HG03108 (cell line): ENCODE measurements around the gene ASMTL.
"Not testable (repeated sequence)": the region's sequence is repeated elsewhere in the genome, so short reads cannot be mapped to it uniquely, and the experiment has no call there.

Experiments
- ATAC-seq: cut with Tn5 transposase; IDR thresholded peaks from one replicate; pipeline ENCODE4 v1.9.1; 2021; ENCODE audit warnings: moderate library complexity; ENCODE audit not compliant: unreplicated experiment

ASMTL gene

DNA sequence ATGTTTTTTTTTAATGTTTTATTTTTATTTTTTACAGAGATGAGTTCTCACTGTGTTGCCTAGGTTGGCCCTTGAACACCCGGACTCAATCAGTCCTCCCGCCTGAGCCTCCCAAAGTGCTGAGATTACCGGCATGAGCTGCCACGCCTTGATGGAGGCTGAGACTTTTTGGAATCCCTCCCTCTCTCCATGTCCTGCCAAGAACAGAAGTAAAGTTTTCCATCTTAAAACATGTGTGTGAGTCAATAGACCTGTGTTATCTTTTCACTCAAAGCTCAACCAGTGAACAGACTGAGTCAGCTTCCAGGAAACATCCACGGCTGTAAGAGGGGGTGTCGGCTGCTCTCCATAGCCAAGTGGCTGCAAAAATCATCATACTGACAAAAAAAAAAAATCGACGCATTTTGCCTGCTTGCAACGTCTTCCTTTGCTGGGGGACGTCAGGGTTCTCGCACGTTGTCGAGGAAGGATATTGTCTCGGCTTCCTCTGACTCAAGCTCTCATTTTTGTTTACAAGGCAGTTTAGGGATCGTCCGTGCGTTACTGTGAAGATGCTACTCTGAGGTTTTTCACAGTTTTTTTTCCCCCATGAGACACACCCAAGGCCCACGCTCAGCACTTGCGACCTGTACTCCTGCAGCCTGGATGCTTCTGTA lies 10.0 kb upstream of the ASMTL start:
- ATAC-seq: no peak

DNA sequence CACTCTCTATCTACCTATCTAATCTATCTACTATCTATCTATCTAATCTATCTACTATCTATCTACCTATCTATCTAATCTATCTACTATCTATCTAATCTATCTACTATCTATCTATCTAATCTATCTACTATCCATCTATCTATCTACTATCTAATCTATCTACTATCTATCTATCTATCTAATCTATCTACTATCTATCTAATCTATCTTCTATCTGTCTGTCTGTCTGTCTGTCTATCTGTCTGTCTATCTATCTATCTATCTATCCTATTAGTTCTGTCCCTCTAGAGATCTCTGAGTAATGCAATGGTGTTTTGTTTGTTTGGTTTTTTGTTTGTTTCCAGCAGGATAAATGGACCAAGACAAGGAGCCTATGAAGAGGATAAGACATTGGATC lies 9.4 kb upstream of the ASMTL start:
- no peak for ATAC-seq

DNA sequence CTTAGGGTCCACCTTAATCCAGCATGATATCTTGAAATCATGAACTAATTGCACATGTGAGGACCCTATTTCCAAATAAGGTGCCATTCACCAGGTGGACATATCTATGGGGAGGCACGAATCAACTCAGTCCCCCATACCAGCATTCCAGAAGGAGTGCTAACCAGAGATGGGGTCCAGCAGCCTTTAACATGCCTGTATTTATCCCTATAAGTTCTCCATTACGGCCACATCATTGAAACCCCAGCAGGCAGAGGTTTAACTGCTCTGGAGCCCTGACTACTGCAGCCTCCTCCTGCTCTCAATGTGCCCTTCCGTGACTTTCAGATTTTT lies 3.2 kb upstream of the ASMTL start:
- ATAC-seq: no peak

DNA sequence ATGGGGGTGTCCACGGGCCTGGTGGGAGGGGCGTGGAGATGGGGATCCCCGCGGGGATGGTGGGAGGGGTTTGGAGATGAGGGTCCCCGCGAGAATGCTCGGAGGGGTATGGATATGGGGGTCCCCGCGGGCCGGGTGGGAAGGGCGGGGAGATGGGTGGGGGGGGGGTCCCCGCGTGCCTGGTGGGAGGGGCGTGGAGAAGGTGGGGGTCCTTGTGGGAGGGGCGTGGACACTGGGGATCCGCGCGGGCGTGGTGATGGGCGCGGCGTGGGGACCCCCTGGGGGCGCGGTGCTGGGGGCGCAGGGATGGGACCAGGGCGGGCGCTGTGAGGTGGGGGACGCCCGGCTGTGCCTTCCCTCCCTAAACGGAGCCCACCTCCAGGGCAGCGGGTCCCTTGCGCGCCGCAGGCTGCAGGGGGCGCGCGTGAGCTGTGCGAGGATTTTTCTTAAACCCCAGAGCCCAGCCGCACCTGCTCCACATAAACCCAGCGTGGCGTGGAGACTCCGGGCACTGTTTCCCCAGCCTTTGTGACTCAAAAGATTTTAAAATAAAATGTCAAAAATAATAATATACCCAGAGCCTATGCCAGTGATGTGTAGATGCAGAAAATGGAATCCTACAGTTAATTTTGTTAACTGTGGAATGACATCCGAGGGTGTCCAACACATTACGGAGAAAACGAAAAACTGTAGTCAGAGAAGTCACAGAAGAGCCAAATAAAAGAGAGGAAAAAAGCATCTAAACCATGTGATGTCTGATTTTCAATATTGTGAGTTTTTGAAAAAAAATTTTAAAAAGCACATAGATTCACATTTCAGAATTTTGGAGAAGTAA lies 1.5 kb upstream of the ASMTL start:
- peak; percentile 41 for ATAC-seq

DNA sequence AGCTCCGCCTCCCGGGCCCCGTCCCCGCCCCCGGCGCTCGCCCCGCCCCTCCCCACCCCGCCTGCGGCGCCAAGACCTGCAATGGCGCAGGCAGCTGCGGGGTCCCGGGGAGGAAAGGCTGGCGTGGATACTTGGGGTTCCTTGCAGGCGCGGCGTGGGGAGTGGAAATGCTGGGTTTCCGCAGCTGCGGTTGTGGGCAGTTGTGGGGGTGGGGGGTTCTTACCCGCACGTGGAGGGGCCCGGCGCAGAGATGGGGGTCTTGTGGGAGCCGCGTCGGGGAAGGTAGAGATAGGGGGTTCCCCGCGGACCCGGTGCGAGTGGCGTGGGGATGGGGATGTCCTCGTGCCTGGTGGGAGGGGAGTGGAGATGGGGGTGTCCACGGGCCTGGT lies 680 bp upstream of the ASMTL start:
- no peak for ATAC-seq

DNA sequence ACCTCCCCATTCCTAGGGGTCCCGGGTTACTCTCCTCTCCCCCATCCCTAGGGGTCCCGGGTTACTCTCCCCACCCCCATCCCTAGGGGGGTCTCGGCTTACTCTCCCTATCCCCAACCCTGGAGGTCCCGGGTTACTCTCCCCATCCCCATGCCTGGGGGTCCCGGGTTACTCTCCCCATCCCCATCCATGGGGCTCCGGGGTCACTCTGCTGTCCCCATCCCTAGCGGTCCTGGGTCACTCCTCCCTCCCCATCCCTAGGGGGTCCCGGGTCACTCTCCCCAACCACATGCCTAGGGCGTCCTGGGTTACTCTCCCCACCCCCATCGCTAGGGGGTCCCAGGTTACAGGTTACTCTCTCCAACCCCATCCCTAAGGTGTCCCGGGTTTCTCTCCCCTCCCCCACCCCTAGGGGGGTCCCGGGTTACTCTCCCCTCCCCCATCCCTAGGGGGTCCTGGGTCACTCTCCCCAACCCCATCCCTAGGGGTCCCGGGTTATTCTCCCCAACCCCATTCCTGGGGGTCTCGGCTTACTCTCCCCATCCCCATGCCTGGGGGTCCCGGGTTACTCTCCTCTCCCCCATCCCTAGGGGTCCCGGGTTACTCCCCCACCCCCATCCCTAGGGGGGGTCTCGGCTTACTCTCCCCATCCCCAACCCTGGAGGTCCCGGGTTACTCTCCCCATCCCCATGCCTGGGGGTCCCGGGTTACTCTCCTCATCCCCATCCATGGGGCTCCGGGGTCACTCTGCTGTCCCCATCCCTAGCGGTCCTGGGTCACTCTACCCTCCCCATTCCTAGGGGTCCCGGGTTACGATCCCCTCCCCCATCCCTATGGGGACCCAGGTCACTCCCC lies 821 bp downstream of the ASMTL start:
- no peak for ATAC-seq

DNA sequence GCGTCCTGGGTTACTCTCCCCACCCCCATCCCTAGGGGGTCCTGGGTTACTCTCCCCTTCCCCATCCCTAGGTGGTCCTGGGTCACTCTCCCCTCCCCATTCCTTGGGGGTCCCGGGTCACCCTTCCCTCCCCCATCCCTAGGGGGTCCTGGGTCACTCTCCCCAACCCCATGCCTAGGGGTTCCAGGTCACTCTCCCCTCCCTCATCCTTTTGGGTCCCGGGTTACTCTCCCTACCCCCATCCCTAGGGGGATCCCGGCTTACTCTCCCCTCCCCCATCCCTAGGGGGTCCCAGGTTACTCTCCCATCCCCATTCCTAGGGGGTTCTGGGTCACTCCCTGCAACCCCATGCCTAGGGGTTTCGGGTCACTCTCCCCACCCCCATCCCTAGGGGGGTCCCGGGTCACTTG lies 1.5 kb downstream of the ASMTL start:
- ATAC-seq: no peak

DNA sequence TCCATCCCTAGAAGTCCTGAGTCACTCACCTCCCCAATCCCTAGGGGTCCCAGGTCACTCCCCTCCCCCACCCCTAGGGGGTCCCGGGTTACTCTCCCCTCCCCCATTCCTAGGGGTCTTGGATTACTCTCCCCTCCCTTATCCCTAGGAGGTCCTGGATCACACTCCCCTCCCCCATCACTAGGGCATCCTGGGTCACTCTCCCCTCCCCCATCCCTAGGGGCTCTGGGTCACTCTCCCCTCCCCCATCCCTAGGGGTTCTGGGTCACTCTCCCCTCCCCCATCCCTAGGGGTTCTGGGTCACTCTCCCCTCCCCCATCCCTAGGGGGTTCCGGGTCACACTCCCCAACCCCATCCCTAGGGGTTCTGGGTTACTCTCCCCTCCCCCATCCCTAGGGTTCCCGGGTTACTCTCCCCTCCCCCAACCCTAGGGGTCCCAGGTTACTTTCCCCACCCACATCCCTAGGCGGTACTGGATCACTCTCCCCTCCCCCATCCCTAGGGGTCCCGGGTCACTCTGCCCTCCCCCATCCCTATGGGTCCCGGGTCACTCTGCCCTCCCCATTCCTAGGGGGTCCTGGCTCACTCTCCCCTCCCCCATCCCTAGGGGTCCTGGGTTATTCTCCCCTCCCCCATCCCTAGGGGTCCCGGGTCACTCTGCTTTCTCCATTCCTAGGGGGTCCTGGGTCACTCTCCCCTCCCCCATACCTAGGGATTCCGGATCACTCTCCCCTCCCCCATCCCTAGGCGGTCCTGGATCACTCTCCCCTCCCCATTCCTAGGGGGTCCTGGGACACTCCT lies 2.1 kb downstream of the ASMTL start:
- no peak for ATAC-seq

DNA sequence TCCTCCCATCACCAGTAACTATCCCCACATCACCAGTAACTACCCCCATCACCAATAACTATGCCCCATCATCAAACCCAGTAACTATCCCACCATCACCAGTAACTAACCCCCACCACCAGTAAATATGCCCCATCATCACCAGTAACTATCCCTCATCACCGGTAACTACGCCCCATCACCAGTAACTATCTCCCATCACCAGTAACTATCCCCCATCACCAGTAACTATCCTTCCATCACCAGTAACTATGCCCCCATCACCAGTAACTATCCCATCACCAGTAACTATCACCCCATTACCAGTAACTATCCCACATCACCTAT lies 2.9 kb downstream of the ASMTL start:
- ATAC-seq: no peak

DNA sequence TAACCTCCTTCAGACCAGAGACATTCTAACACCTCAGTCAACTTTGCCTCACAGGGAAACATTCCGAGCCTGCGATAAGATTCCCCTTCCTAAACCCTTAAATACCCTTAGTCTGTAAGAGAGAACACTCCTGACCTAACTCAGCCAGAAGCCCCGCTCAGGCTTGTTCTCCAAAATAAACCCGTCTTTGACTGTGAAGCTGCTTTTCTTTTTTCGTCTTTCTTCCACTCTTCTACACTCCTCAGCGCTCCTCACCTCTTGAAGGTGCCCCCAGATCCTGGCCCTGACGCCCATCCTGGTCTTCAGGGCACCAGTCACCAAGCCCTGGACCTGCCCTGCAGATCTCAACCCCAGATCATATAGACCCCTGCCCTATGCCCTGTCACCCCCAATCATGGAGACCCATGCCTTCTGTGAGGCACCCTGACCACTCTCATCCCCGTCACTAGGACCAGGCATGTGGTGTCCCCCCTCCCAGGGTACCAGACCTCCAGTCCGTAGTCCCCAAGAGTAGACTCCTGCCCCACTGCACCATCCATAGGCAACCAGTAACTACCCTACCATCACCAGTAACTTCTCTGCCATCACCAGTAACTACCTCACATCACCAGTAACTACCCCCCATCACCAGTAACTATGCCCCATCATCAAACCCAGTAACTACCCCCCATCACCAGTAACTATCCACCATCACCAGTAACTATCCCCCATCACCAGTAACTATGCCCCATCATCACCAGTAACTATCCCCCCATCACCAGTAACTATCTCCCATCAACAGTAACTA lies 3.5 kb downstream of the ASMTL start:
- ATAC-seq: no peak

DNA sequence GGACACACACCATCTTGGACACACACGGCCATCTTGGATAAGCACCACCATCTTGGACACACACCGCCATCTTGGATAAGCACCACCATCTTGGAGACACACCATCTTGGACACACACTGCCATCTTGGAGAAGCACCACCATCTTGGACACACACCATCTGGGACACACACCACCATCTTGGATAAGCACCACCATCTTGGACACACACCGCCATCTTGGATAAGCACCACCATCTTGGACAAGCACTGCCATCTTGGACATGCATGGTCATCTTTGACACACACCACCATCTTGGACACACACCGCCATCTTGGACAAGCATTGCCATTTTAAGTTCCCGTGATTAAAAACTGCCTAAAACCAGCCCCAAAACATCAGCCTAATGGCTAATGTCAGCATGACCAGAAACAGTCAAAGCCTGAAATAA lies 4.1 kb downstream of the ASMTL start:
- ATAC-seq: not testable (repeated sequence)

DNA sequence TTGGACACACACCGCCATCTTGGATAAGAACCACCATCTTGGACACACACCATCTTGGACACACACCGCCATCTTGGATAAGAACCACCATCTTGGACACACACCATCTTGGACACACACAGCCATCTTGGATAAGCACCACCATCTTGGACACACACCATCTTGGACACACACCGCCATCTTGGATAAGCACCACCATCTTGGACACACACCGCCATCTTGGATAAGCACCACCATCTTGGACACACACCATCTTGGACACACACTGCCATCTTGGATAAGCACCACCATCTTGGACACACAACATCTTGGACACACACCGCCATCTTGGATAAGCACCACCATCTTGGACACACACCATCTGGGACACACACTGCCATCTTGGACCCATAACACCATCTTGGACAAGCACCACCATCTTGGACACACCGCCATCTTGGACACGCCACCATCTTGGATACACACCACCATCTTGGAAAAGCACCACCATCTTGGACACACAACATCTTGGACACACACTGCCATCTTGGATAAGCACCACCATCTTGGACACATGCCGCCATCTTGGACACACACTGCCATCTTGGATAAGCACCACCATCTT lies 4.6 kb downstream of the ASMTL start:
- not testable (repeated sequence) for ATAC-seq

DNA sequence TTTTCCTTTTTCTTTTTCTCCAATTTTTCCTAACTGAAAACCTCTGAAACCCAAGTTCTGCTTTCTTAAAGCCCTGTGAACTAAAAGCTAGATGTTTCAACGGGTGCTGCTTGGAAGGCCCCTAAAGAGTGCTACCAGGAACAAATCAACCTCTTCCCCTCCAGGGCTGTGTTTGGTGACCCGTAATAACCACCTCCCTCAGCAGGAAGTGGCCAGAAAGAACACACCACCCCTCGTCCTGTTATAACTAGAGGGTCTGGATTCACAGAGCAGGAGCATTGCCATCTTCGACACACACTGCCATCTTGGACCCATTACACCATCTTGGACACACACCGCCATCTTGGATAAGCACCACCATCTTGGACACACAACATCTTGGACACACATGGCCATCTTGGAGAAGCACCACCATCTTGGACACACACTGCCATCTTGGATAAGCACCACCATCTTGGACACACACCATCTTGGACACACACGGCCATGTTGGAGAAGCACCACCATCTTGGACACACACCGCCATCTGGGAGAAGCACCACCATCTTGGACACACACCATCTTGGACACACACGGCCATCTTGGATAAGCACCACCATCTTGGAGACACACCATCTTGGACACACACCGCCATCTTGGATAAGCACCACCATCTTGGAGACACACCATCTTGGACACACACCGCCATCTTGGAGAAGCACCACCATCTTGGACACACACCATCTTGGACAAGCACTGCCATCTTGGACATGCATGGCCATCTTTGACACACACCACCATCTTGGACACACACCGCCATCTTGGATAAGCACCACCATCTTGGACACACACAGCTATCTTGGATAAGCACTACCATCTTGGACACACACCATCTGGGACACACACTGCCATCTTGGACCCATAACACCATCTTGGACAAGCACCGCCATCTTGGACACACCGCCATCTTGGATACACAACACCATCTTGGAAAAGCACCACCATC lies 5.4 kb downstream of the ASMTL start:
- peak; percentile 43 for ATAC-seq

DNA sequence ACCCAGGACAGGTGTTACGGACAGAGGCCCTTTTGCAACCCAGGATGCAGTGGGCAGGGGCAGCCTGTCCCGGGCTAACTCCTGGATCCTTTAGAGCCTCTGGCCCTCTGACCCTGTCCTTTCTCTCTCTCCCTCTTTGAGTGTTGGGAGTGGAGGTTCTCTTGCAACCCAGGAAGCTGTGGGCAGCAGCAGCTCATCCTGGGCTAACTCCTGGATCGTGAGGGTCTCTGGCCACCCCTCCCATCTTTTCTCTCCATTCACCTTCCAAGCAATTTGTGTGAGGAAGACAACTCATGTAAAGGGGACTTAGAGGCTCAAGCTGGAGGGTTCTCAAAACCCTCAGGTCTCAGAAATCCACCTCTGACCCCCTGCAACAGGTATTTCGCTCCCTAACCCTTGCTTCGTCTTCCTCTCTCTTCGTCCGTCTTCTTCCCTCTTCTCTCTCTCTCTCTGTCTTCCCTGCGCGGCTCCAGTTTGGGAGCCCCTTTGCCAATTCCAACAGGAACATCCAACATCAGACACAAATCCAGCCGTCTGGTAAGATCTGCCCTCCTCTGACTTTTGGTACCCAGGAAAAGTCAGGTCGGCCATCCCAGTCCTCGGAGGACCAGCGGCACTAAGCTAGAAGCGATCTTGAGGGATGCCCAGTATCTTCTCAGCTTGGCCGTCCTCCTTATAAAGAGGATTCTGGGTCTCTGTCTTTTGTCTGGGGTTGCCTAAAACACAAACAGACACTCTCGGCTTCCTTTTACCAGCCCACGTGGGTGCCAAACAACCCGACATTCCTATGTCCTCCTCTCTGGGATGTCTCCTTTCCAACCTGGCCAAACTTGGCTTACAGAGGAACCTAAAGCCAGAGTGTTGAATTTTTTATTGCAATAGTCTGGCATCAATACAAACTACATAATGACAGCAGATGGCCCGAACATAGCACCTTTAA lies 7.9 kb downstream of the ASMTL start:
- no peak for ATAC-seq

DNA sequence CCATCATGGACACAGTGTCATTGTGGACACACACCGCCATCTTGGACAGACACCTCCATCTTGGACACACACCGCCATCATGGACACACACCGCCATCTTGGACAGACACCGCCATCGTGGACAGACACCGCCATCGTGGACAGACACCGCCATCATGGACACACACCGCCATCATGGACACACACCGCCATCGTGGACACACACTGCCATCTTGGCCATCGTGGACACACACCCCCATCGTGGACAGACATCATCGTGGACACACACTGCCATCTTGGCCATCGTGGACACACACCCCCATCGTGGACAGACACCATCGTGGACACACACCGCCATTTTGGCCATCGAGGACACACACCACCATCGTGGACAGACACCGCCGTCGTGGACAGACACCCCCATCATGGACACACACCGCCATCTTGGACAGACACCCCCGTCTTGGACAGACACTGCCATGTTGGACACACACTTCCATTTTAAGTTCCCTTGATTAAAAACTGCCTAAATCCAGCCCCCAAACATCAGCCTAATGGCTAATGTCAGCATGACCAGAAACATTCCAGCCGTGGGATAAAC lies 9.1 kb downstream of the ASMTL start:
- ATAC-seq: no peak

DNA sequence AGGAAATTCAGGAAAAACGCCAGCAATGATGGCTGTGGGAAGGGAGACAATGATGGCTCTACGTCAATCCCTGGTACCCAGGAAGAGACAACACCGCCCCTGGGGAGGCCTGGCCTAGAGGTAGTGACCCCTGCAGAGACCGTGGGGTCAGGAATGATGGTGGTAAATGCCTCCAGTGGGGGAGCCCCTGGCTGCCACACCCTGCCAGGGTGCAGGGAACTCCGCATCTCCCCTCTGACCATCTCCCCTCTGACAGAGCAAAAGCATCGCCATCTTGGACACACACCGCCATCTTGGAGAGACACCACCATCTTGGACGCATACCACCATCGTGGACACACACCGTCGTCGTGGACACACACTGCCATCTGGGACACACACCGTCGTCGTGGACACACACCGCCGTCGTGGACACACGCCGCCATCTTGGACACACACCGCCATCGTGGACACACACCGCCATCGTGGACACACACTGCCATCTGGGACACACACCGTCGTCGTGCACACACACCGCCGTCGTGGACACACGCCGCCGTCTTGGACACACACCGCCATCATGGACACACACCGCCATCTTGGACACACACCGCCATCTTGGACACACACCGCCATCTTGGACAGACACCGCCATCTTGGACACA lies 9.9 kb downstream of the ASMTL start:
- ATAC-seq: no peak
